Endothelial cell (in vitro differentiated cells): ENCODE measurements around the gene NPPB. TPM values are rescaled to one million over a fixed set of nuclear protein-coding genes. Genes with fewer than 3 reads are reported as not detected.
"Not testable (repeated sequence)": the region's sequence is repeated elsewhere in the genome, so short reads cannot be mapped to it uniquely, and the experiment has no call there.

ENCODE experiments used
- DNase-seq: peaks from one replicate; pipeline ENCODE4 v3.0.0; 2021; ENCODE audit warnings: low spot score
- H3K27ac Mint-ChIP-seq: one replicate; pipeline ENCODE4 v1.8.0; 2021; ENCODE audit warnings: mixed read lengths, inconsistent platforms; ENCODE audit not compliant: unreplicated experiment
- H3K27me3 Mint-ChIP-seq: one replicate; pipeline ENCODE4 v1.8.0; 2021; ENCODE audit warnings: mild to moderate bottlenecking, moderate library complexity, mixed read lengths, inconsistent platforms; ENCODE audit not compliant: unreplicated experiment
- H3K36me3 Mint-ChIP-seq: one replicate; pipeline ENCODE4 v1.8.0; 2021; ENCODE audit warnings: mild to moderate bottlenecking, low read depth, mixed read lengths, inconsistent platforms; ENCODE audit not compliant: unreplicated experiment
- H3K4me1 Mint-ChIP-seq: one replicate; pipeline ENCODE4 v1.8.0; 2021; ENCODE audit warnings: mild to moderate bottlenecking, mixed read lengths, inconsistent platforms; ENCODE audit not compliant: unreplicated experiment
- H3K4me3 Mint-ChIP-seq: one replicate; pipeline ENCODE4 v1.8.0; 2021; ENCODE audit warnings: mild to moderate bottlenecking, mixed read lengths, inconsistent platforms; ENCODE audit not compliant: unreplicated experiment
- H3K9me3 Mint-ChIP-seq: one replicate; pipeline ENCODE4 v1.8.0; 2021; ENCODE audit warnings: mixed read lengths, inconsistent platforms; ENCODE audit not compliant: unreplicated experiment
- total RNA-seq: library from RNA; stranded (reverse); fragmentation: NEBNext Ultra II Directional; extraction: Animal tissue kit (Norgen Biotek cat#: 25700); gene quantifications from one replicate; pipeline ENCODE4 v1.2.1, GENCODE V29; 2021; ENCODE audit not compliant: unreplicated experiment
- TF ChIP-seq, protein P1 (sequence below): fragments of 200-600 bp; sonication (generic); IDR thresholded peaks from one replicate; pipeline ENCODE4 v1.5.0; 2021; ENCODE audit warnings: antibody characterized with exemption; ENCODE audit not compliant: unreplicated experiment

NPPB gene
- total RNA-seq, 1 donor from 2014 or later: not detected

DNA sequence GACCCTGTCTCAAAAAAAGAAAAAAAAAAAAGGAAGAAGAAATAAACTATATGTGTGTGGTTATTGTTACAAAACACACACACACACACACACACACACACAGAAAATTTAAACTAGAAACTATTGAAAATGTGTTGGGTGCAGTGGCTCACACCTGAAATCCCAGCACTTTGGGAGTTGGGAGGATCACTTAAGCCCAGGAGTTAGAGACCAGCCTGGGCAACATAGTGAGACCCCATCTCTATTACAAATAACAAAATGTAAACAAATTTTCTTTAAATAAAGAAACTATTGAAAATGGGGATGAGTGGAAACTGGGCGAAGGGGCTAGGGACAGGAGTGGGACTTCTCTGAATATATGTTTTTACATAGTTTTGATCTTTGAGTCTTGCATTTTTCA, 44.5 kb upstream of the NPPB start:
- DNase-seq: no peak
- H3K36me3 Mint-ChIP-seq: no peaks in the 10 kb centered on the region
- no peak overlapping the region for H3K4me3 Mint-ChIP-seq
- H3K4me1 Mint-ChIP-seq: peaks cover 10% of the 10 kb centered on the region
- H3K9me3 Mint-ChIP-seq: no peaks in the 10 kb centered on the region
- no peak overlapping the region for H3K27ac Mint-ChIP-seq
- TF ChIP-seq, protein P1, sequence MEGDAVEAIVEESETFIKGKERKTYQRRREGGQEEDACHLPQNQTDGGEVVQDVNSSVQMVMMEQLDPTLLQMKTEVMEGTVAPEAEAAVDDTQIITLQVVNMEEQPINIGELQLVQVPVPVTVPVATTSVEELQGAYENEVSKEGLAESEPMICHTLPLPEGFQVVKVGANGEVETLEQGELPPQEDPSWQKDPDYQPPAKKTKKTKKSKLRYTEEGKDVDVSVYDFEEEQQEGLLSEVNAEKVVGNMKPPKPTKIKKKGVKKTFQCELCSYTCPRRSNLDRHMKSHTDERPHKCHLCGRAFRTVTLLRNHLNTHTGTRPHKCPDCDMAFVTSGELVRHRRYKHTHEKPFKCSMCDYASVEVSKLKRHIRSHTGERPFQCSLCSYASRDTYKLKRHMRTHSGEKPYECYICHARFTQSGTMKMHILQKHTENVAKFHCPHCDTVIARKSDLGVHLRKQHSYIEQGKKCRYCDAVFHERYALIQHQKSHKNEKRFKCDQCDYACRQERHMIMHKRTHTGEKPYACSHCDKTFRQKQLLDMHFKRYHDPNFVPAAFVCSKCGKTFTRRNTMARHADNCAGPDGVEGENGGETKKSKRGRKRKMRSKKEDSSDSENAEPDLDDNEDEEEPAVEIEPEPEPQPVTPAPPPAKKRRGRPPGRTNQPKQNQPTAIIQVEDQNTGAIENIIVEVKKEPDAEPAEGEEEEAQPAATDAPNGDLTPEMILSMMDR: no peak
- H3K27me3 Mint-ChIP-seq: peaks cover 9% of the 10 kb centered on the region

DNA sequence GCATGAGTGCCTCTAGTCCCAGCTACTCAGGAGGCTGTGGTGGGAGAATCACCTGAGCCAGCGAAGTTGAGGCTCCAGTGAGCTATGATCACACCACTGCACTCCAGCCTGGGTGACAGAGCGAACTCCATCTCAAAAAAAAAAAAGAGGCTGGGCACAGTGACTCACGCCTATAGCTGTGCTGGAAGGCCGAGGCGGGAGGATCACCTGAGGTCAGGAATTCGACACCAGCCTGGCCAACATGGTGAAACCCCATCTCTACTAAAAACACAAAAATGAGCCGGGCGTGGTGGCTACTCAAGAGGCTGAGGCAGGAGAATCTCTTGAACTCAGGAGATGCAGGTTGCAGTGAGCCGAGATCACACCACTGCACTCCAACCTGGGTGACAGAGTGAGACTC, 42.7 kb upstream of the NPPB start:
- not testable (repeated sequence) for H3K27ac Mint-ChIP-seq, H3K36me3 Mint-ChIP-seq, H3K9me3 Mint-ChIP-seq, H3K4me1 Mint-ChIP-seq, H3K4me3 Mint-ChIP-seq, H3K27me3 Mint-ChIP-seq, DNase-seq

DNA sequence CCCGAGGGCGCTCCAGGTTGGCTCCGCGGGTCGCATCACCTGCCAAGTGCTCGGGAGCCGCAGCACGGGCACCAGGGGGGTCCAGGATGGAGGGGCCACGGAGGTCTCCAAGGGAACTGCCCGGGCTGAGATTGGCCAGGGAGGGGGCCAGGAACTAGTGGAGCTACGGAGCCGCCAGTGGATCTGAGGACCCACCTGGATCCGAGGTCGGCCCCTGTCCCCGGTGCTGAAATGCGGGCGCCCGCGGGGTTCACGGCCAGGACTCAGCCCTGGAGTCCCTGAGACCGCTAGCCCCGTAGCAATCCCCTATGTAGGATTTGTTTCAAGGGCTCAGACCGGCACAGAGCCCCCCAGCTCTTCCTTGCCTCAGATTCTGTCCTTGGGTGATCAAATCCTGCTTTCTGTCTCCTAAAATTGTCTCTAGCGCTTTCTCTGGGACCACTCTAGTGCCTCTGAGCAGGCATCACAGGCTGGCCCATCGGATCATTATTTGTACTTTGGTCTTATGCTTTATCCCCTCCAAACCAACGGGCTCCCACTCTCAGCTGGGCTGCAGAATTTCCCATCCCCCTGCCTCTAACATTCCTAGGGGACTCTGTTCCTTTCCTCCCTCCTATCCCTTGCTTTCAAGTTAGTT, 40.2 kb upstream of the NPPB start:
- DNase-seq: peak; percentile 59
- H3K27ac Mint-ChIP-seq: no peak overlapping the region
- peaks cover 6% of the 10 kb centered on the region for H3K27me3 Mint-ChIP-seq
- H3K9me3 Mint-ChIP-seq: no peaks in the 10 kb centered on the region
- TF ChIP-seq, protein P1: no peak
- no peaks in the 10 kb centered on the region for H3K36me3 Mint-ChIP-seq
- H3K4me3 Mint-ChIP-seq: no peak overlapping the region
- no peaks in the 10 kb centered on the region for H3K4me1 Mint-ChIP-seq

DNA sequence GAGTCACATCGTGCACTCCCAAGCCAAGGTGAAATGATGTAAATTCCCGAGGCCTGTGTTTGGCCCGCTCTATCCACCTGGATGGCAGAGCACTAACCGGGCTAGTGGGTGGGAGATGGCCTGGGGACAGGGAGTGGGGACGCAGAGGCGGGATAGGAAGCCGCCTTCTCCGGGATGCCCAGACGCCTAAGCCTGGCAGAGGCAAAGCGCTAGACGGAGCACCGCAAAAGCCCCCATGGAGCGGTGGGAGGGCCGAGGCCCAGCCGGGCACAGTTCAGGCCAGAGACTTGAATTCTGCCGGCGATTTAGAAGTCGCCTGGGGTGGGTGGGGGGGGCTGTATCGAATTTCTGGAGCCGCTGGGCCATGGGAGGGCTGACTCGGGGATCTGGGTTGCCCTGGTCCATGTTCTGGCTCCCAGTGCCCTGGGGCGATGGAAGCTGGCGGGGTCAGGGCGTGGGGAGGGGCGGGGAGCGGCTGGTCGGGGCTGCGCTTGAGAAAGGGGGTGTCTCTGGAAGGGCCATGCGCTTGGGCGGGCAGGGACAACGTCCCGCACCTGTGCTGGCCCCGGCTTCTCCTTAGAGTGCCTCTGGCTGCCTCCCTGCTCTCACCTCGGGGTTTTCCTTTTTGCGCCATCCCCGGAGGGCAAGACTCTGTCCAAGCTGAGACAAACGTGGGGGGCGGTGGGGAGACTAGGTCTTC, 39.5 kb upstream of the NPPB start:
- Mint-ChIP-seq H3K36me3 (no peaks in the 10 kb centered on the region), H3K9me3 (no peaks in the 10 kb centered on the region), H3K4me3 (no peak overlapping the region), H3K27me3 (peaks cover 6% of the 10 kb centered on the region), H3K27ac (no peak overlapping the region), H3K4me1 (no peaks in the 10 kb centered on the region)
- DNase-seq: no peak
- TF ChIP-seq, protein P1: no peak

DNA sequence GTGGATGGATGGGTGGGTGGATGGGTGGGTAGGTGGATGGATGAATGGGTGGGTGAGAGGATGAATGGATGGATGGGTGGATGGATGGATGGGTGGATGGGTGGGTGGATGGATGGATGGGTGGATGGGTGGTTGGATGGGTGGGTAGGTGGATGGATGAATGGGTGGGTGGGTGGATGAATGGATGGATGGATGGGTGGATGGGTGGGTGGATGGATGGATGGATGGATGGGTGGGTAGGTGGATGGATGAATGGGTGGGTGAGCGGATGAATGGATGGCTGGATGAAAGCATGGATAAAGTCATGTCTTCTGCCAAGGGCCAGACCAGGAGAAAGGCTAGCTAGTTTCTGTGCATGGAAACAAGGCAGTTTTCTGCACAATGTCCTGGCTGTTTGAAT, 35.8 kb upstream of the NPPB start:
- H3K36me3 Mint-ChIP-seq, H3K27ac Mint-ChIP-seq, DNase-seq, H3K27me3 Mint-ChIP-seq, H3K9me3 Mint-ChIP-seq, H3K4me1 Mint-ChIP-seq, H3K4me3 Mint-ChIP-seq: not testable (repeated sequence)

DNA sequence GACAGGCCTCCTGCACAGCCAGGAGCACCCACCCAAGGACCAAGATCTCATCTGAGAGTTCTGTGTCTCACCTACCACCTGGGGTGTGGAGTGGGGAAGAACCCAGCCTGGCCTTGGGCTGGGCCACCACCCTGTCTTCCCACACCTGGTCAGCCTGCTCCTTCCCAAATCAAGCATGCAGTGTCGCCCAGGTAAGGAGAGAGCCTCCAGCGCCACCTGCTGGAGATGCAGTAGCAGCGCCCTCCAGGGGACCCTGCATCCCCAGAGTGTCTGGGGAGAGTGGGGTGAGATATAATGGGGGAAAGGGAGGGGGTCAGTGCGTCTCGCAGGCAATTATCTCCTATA, 35.1 kb upstream of the NPPB start:
- no peak overlapping the region for H3K4me3 Mint-ChIP-seq
- no peaks in the 10 kb centered on the region for H3K9me3 Mint-ChIP-seq
- no peaks in the 10 kb centered on the region for H3K36me3 Mint-ChIP-seq
- TF ChIP-seq, protein P1: peak; percentile 69
- peaks cover 2% of the 10 kb centered on the region for H3K27me3 Mint-ChIP-seq
- H3K4me1 Mint-ChIP-seq: no peaks in the 10 kb centered on the region
- peak; percentile 74 for DNase-seq
- no peak overlapping the region for H3K27ac Mint-ChIP-seq
